Activated CD8-positive, alpha-beta T cell treated with anti-CD3 and anti-CD28 coated beads for 36 hours (primary cell): Measurements from ENCODE around the gene LGI1. TPM values are rescaled to one million over a fixed set of nuclear protein-coding genes. Genes with fewer than 3 reads are reported as not detected.

Experiments used
- ATAC-seq: fragments of 200-7000 bp; cut with Tn5 transposase; one replicate; pipeline ENCODE4 v1.10.0; 2021; ENCODE audit warnings: mild to moderate bottlenecking, moderate library complexity
- CTCF ChIA-PET: fragments of 350-600 bp; sonication (Branson Sonifier 250); formaldehyde crosslinking; loops from one replicate; lab custom pipeline; 2021; ENCODE audit warnings: antibody characterized with exemption; lab: Charles Lee
- POLR2A ChIA-PET: fragments of 350-600 bp; sonication (Branson Sonifier 250); formaldehyde crosslinking; loops from one replicate; lab custom pipeline; 2021; ENCODE audit warnings: antibody characterized with exemption; lab: Charles Lee
- DNase-seq: peaks from one replicate; pipeline ENCODE4 v3.0.0-alpha.2; 2020
- H3K27ac Mint-ChIP-seq: one replicate; pipeline ENCODE4 v1.8.0; 2021; ENCODE audit warnings: mild to moderate bottlenecking, mixed read lengths
- H3K27me3 Mint-ChIP-seq: one replicate; pipeline ENCODE4 v1.8.0; 2021; ENCODE audit warnings: mixed read lengths
- H3K36me3 Mint-ChIP-seq: one replicate; pipeline ENCODE4 v1.8.0; 2021; ENCODE audit warnings: low read depth, mixed read lengths
- H3K4me1 Mint-ChIP-seq: one replicate; pipeline ENCODE4 v1.8.0; 2021; ENCODE audit warnings: low read depth, mixed read lengths
- H3K4me3 Mint-ChIP-seq: one replicate; pipeline ENCODE4 v1.8.0; 2021; ENCODE audit warnings: mild to moderate bottlenecking, moderate library complexity, mixed read lengths
- H3K9me3 Mint-ChIP-seq: one replicate; pipeline ENCODE4 v1.8.0; 2021; ENCODE audit warnings: mixed read lengths
- intact Hi-C: fragments of 100-400 bp; cut with micrococcal nuclease; formaldehyde crosslinking; loops from one replicate; pipeline ENCODE4 v1.10.0; 2022
- total RNA-seq, 2 experiments: library from RNA; stranded (reverse); gene quantifications; one replicate each; pipeline ENCODE4 v1.2.3, GENCODE V29; 2021
- TF ChIP-seq, protein P1 (sequence below): fragments of 200-600 bp; IDR thresholded peaks from one replicate; pipeline ENCODE4 v1.8.0; 2022; ENCODE audit warnings: antibody characterized with exemption, mild to moderate bottlenecking

The LGI1 gene
- total RNA-seq, 2 experiments from 2014 or later = not detected

DNA sequence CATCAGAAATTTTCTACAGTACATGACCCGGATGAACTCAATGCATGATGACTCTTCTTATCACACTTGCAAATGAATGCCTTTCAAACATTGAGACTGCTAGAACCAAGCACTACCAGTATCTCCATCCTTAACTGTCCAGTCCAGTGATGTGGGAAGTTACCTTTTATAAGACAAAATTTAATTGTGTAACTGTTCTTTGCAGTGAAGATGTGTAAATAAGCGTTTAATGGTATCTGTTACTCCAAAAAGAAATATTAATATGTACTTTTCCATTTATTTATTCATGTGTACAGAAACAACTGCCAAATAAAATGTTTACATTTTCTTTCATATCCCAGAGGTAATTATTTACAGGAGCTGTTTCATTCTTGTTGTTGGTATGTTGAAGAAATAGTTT, 40.1 kb downstream of the LGI1 start:
- Mint-ChIP-seq H3K4me3 (no peak overlapping the region), H3K27ac (no peak overlapping the region), H3K36me3 (no peaks in the 10 kb centered on the region), H3K27me3 (peaks cover 5% of the 10 kb centered on the region), H3K9me3 (no peaks in the 10 kb centered on the region), H3K4me1 (no peaks in the 10 kb centered on the region)
- ATAC-seq = no peak
- intact Hi-C loops = no loop called here
- ChIA-PET CTCF (no interaction called here), POLR2A (no interaction called here)
- DNase-seq = no peak
- TF ChIP-seq, protein P1, sequence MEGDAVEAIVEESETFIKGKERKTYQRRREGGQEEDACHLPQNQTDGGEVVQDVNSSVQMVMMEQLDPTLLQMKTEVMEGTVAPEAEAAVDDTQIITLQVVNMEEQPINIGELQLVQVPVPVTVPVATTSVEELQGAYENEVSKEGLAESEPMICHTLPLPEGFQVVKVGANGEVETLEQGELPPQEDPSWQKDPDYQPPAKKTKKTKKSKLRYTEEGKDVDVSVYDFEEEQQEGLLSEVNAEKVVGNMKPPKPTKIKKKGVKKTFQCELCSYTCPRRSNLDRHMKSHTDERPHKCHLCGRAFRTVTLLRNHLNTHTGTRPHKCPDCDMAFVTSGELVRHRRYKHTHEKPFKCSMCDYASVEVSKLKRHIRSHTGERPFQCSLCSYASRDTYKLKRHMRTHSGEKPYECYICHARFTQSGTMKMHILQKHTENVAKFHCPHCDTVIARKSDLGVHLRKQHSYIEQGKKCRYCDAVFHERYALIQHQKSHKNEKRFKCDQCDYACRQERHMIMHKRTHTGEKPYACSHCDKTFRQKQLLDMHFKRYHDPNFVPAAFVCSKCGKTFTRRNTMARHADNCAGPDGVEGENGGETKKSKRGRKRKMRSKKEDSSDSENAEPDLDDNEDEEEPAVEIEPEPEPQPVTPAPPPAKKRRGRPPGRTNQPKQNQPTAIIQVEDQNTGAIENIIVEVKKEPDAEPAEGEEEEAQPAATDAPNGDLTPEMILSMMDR = no peak

DNA sequence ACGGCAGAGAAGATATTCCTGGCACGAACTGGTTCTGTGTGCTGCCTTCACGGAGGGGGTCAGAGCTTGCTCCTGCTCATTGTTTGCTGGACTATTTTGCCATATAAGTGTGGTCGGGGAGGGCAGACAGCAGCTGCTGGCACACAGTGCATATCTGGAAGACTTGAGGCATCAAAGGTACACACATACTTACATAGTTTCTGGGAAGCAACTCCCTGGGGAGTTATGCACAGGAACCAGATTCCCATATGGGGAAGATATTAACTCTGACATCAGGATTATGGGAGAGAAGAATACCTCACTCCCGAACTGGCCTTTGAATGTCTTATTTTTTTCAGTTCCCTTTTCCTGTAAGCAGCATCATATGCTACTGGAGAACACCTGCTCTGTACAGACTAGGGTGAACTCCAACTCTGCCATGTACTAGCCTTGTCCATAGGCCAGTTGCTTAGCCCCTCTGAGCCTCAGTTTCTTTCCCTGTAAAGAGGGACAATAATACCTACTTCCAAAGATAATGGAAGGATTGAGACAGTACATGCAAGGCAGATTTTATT, 41.5 kb downstream of the LGI1 start:
- H3K9me3 Mint-ChIP-seq = no peaks in the 10 kb centered on the region
- POLR2A ChIA-PET = no interaction called here
- H3K27ac Mint-ChIP-seq = no peak overlapping the region
- ATAC-seq (no peak), DNase-seq (no peak)
- intact Hi-C loops = no loop called here
- H3K36me3 Mint-ChIP-seq = no peaks in the 10 kb centered on the region
- peaks cover 11% of the 10 kb centered on the region for H3K27me3 Mint-ChIP-seq
- no peak overlapping the region for H3K4me3 Mint-ChIP-seq
- CTCF ChIA-PET = no interaction called here
- TF ChIP-seq, protein P1 = no peak
- no peaks in the 10 kb centered on the region for H3K4me1 Mint-ChIP-seq

DNA sequence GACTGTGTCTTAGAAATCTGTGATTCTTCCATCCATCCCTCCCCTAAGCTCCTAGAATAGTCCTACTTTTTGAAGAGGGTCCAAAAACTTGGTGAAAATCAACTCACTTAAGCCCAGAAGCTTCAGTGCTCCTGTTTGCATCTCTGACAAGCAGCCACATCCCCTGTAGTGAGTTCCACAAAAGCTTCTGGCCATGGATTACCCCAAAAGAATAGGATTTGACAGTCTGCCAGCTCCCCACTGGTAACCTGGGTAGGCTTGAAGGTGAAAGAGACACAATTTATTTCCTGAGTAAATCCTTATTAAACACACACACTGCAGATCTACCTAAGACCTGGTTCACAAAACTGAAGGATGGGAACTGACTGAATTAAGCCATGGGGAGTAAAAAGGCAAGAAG, 46.5 kb downstream of the LGI1 start:
- TF ChIP-seq, protein P1 = no peak
- Mint-ChIP-seq H3K4me3 (no peak overlapping the region), H3K9me3 (no peaks in the 10 kb centered on the region), H3K36me3 (no peaks in the 10 kb centered on the region), H3K27me3 (peaks cover 20% of the 10 kb centered on the region), H3K27ac (no peak overlapping the region), H3K4me1 (no peaks in the 10 kb centered on the region)
- ATAC-seq = no peak
- intact Hi-C loops = no loop called here
- ChIA-PET POLR2A (no interaction called here), CTCF (no interaction called here)
- DNase-seq = no peak

DNA sequence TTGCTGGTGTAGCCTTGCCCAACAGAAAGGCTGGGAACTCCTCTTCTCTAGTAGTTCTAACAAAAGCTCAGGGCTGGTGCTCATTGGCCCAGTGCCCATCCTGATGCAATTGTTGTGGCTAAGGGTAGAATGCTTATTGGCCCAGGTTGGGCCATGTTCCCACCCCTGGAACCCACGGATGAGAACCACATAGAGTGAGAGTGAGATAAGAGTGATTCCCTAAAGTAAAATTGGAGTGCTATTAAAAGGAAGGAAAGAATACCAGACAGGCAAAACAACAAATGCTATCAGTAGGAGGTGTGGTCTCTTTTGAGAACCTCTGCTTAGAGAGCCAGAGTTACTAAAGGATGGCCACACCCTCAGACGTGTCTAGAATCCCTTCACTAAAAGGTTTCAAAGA, 49.2 kb downstream of the LGI1 start:
- ATAC-seq = no peak
- Mint-ChIP-seq H3K27me3 (peaks cover 23% of the 10 kb centered on the region), H3K4me1 (no peaks in the 10 kb centered on the region), H3K27ac (no peak overlapping the region), H3K36me3 (no peaks in the 10 kb centered on the region), H3K4me3 (no peak overlapping the region), H3K9me3 (no peaks in the 10 kb centered on the region)
- DNase-seq = no peak
- ChIA-PET CTCF (interaction anchor here (1.5 kb wide), 1 partner anchor 9 kb away, joined by 4 read pairs; no protein-coding TSS in a partner anchor), POLR2A (no interaction called here)
- TF ChIP-seq, protein P1 = no peak
- intact Hi-C loops = no loop called here

DNA sequence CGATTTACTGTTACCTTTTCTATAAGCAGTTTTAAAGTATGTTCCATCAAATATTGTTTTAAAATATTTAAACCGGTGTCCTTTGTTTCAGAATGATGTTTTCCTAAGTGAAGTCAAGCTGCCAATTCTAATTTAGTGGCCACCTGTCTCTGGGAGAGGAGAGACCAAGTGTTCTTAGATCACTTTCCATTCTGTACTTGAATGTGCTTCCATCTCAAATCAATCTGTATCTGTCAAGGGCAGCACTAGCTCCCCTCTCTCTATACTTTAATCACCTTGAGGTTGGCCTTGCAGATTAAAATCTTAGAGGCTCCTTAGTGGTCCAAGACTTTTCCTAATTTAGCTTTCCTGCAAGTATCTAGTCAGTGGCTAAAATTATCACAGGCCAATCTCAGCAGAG, 49.6 kb downstream of the LGI1 start:
- ChIA-PET CTCF (interaction anchor here (1.5 kb wide), 1 partner anchor 9 kb away, joined by 4 read pairs; no protein-coding TSS in a partner anchor), POLR2A (no interaction called here)
- Mint-ChIP-seq H3K9me3 (no peaks in the 10 kb centered on the region), H3K27me3 (peaks cover 23% of the 10 kb centered on the region), H3K36me3 (no peaks in the 10 kb centered on the region), H3K4me1 (no peaks in the 10 kb centered on the region), H3K27ac (no peak overlapping the region), H3K4me3 (no peak overlapping the region)
- intact Hi-C loops = no loop called here
- ATAC-seq = no peak
- no peak for DNase-seq
- TF ChIP-seq, protein P1 = no peak
